GM19023 (cell line): ENCODE results near the gene AKR1B15.

Experiments
- ATAC-seq: cut with Tn5 transposase; IDR thresholded peaks from one replicate; pipeline ENCODE4 v1.9.1; 2021; ENCODE audit warnings: mild to moderate bottlenecking, moderate library complexity; ENCODE audit not compliant: unreplicated experiment

Gene AKR1B15

GRCh38 chr7:134611611-134612151, 62.8 kb downstream of the AKR1B15 start:
- ATAC-seq: no peak

- no peak for ATAC-seq
These were observed 63.3 kb downstream of the AKR1B15 start for GRCh38 chr7:134612197-134612596.

GRCh38 chr7:134613623-134614347, 64.9 kb downstream of the AKR1B15 start:
- no peak for ATAC-seq

GRCh38 chr7:134616611-134617010, 67.7 kb downstream of the AKR1B15 start:
- ATAC-seq: no peak

- ATAC-seq: no peak
These were observed 70.0 kb downstream of the AKR1B15 start for GRCh38 chr7:134618756-134619530.

GRCh38 chr7:134619627-134620331, 70.9 kb downstream of the AKR1B15 start:
- no peak for ATAC-seq

GRCh38 chr7:134622303-134622995, 73.5 kb downstream of the AKR1B15 start:
- no peak for ATAC-seq

GRCh38 chr7:134623193-134623592, 74.3 kb downstream of the AKR1B15 start:
- no peak for ATAC-seq

- no peak for ATAC-seq
These were observed 76.6 kb downstream of the AKR1B15 start for GRCh38 chr7:134625550-134625949.

GRCh38 chr7:134627109-134627774, 78.3 kb downstream of the AKR1B15 start:
- no peak for ATAC-seq

GRCh38 chr7:134627775-134628153, 78.9 kb downstream of the AKR1B15 start:
- ATAC-seq: no peak

GRCh38 chr7:134629445-134629844, 80.5 kb downstream of the AKR1B15 start:
- ATAC-seq: no peak
